SKM-1 treated with dmso at 0.1 percent for 144 hours (cell line): ENCODE measurements around the gene SGCA.

ENCODE experiments used
- DNase-seq: peaks from one replicate; lab custom pipeline; 2025; ENCODE audit not compliant: unreplicated experiment; lab: John Stamatoyannopoulos, UW

Gene SGCA

GRCh38 chr17:50149091-50149416, 16.8 kb upstream of the SGCA start:
- peak; percentile 38 for DNase-seq

- no peak for DNase-seq
Measured at GRCh38 chr17:50149417-50150353, 16.1 kb upstream of the SGCA start.

- no peak for DNase-seq
Measured at GRCh38 chr17:50150354-50151040, 15.3 kb upstream of the SGCA start, which contains the start of gene PPP1R9B. Gene PPP1R9B (minus strand): TSS chr17:50150677. CDS start chr17:50150513, 164 bp downstream.

GRCh38 chr17:50151041-50151936, 14.5 kb upstream of the SGCA start:
- peak; percentile 89 for DNase-seq

- DNase-seq, result peak; percentile 72
Measured at GRCh38 chr17:50151937-50152547, 13.8 kb upstream of the SGCA start.

GRCh38 chr17:50152736-50153135, 13.1 kb upstream of the SGCA start:
- DNase-seq, result no peak

- DNase-seq, result no peak
Measured at GRCh38 chr17:50153650-50154575, 11.9 kb upstream of the SGCA start.

GRCh38 chr17:50154604-50155003, 11.2 kb upstream of the SGCA start:
- DNase-seq, result no peak

- DNase-seq, result no peak
Measured at GRCh38 chr17:50155115-50155819, 10.5 kb upstream of the SGCA start.

- DNase-seq, result no peak
Measured at GRCh38 chr17:50157891-50158290, 7.9 kb upstream of the SGCA start.

GRCh38 chr17:50161023-50161910, 4.5 kb upstream of the SGCA start:
- peak; percentile 84 for DNase-seq

- DNase-seq, result no peak
Measured at GRCh38 chr17:50161911-50162288, 3.9 kb upstream of the SGCA start.

- DNase-seq, result no peak
Measured at GRCh38 chr17:50162466-50163254, 3.1 kb upstream of the SGCA start.

- no peak for DNase-seq
Measured at GRCh38 chr17:50163843-50164696, 1.7 kb upstream of the SGCA start.

GRCh38 chr17:50164697-50164988, 1.2 kb upstream of the SGCA start:
- no peak for DNase-seq

- DNase-seq, result no peak
Measured at GRCh38 chr17:50165066-50165465, 739 bp upstream of the SGCA start.

GRCh38 chr17:50165466-50165865, 339 bp upstream of the SGCA start:
- DNase-seq, result no peak
